GM21423 (cell line): Measurements from ENCODE around the gene SDCCAG8.
"Not testable (repeated sequence)": the region's sequence is repeated elsewhere in the genome, so short reads cannot be mapped to it uniquely, and the experiment has no call there.

Experiments used
- ATAC-seq: cut with Tn5 transposase; IDR thresholded peaks from one replicate; pipeline ENCODE4 v1.9.1; 2021; ENCODE audit warnings: mild to moderate bottlenecking, moderate library complexity; ENCODE audit not compliant: unreplicated experiment

Gene SDCCAG8

GRCh38 chr1:243323491-243323890 lies 67.7 kb downstream of the SDCCAG8 start:
- no peak for ATAC-seq

GRCh38 chr1:243325305-243325890 lies 69.6 kb downstream of the SDCCAG8 start:
- ATAC-seq, result no peak

- ATAC-seq, result no peak
Observed at GRCh38 chr1:243332440-243332839, 76.6 kb downstream of the SDCCAG8 start.

DNA sequence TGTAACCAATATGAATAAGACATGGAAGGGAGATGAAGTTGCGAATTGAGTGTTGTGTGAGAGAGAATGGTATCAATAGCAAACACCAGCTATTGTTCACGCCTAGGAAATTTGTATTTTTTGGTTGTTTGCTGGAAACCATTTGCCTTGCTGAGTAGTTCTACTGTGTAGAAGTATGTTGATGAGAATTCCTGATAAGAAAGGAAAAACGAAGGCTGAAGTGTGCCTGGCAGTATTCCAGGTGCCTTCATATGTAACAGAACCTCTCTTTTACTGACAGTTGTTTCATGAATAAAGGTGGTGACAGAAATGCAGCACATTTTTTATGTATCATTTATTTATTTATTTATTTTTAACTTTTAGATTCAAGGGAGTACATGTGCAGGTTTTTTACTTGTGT lies 79.5 kb downstream of the SDCCAG8 start:
- no peak for ATAC-seq

GRCh38 chr1:243336163-243336562 lies 80.3 kb downstream of the SDCCAG8 start:
- no peak for ATAC-seq

DNA sequence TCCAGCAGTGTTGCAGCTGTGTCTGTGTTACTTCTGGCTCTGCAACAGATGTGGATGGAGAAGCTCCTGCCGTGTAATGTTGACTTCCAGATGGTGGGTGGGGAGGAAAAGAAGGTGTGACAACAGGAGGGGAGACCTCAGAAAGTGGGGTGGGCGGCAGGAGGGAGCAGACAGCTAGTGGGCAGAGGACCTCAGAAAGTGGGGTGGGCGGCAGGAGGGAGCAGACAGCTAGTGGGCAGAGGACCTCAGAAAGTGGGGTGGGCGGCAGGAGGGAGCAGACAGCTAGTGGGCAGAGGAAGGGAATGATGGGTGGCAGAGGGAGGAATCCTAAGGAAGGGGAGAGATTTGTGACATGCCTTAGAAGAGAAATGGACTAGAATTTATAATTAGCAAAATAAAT lies 83.0 kb downstream of the SDCCAG8 start:
- not testable (repeated sequence) for ATAC-seq

DNA sequence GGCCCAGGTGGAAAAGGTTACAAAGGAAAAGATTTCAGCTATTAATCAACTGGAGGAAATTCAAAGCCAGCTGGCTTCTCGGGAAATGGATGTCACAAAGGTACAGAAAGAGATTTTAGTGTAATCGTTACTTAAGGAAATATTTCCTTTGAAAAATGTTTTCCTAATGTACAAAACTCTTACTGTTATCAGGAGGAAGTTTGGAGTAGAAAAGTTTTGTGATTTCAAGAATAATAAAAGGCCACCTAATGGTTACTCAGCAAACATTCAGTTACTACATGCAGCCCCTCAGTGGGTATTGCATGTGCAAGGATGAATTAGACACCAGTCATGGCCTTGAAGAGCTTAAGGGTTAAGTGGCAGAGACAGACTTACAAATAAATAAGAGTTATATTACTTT lies 85.2 kb downstream of the SDCCAG8 start:
- no peak for ATAC-seq

- ATAC-seq, result peak; percentile 51
Observed at GRCh38 chr1:243343970-243344937, 88.4 kb downstream of the SDCCAG8 start.

DNA sequence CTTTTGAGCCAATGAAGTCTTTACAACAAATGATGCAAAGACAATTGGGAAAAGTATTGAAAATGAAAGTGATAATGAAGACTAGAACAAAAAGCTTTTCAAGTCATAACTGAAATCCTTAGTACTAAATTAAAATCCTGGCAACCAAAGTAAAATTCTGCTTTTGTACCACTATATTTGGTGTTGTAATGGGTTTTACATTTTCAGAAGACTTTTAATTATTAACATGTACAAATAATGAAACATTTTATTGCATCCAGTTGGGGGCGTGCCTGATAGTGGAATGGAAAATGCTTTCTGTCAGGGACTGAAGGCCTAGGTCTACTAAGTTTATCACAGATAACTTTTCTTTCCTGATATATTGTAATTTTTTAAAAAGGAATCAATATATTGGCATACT lies 89.4 kb downstream of the SDCCAG8 start:
- ATAC-seq, result no peak

DNA sequence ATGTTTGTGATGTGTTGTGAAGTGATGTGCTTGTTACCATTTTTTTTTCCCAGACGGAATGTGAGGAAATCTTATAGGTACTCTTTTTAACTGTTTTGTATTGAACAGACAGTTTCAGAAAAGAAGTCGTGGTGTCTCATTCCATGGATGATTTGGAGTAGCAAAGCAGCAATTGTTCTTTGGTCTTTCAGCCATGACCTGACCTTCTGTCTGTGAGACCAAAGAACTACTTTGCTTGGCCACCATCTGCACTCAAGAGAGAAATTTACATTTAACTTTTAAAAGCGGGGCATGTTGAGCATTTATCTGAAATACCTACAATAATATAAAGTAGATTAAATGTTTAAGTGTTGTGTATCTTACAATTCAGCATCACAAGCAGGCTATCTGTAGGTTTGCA lies 90.2 kb downstream of the SDCCAG8 start:
- no peak for ATAC-seq

DNA sequence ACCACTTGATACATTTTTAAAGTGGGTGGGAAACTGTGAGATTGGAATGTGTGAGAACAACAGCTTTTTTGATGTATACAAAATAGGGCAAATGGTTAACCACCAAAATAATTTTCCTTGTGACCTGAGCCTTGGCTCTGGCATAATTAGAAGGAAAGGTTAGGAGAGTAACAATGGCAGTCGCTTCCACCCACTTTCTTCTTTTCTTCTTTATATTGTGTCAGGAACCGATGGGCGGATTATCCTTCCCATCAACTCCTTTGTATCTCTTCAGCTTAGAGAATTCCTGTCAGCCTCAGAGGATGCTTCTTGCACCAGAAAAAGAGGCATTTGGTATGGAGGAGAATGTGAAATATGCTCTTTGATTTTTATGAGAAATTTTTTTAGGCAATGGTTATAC lies 90.6 kb downstream of the SDCCAG8 start:
- no peak for ATAC-seq

GRCh38 chr1:243348331-243348730 lies 92.5 kb downstream of the SDCCAG8 start:
- no peak for ATAC-seq

DNA sequence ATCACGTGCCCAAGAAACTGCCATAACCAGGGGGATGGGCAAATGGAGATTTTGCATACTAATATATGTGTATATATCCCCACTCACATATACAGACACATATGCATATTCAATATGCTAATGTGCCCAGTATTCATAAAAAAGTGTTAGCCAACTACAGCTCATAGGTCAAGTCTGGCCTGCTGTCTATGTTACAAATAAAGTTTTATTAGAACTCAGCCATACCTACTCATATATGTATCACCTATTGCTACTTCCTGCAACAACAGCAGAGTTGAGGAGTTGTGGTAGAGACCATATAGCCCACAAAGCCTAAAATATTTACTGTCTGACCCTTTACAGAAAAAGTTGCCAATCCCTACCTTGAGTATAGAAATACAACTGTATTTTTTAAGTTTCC lies 93.3 kb downstream of the SDCCAG8 start:
- no peak for ATAC-seq

GRCh38 chr1:243351337-243351736 lies 95.5 kb downstream of the SDCCAG8 start:
- no peak for ATAC-seq

GRCh38 chr1:243354511-243355153 lies 98.8 kb downstream of the SDCCAG8 start:
- peak; percentile 72 for ATAC-seq

DNA sequence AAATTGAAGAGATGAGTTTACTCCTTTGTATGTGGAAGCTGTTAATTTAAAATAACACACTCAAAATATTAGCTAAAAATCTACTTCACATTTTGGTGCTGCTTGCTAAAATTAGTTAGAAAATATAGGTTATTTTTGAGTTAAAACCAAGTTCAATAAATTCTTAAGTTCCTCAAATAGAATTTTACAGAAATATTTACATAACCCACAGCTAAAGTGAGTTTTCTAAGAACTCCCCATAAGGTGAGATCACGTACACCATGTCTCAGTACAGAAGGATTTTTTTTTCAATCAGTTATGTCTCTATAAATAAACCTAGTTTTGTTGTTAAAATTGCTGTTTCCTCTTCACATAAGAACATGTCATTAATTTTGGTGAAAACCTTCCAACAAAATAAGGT lies 108.0 kb downstream of the SDCCAG8 start:
- no peak for ATAC-seq

DNA sequence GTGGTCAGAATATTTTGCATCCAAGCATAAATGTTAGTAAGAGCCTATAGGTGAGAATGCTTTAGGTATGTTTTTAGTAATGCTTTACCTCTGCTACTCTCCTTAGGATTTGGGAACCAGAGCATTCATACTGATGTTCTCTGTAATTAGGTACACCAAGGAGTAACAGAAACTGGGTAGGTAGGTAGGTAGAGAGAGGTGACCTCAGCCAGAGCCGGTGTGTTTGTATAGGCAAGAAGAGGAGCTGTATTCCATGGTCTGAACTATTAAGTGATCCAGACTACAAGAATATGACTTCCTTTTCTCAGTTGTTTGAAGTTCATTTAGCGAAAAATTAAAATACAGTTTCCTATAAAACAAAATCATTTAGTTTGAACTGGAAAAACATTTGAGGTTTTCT lies 108.5 kb downstream of the SDCCAG8 start:
- no peak for ATAC-seq

GRCh38 chr1:243364866-243365265 lies 109.0 kb downstream of the SDCCAG8 start:
- ATAC-seq, result no peak

DNA sequence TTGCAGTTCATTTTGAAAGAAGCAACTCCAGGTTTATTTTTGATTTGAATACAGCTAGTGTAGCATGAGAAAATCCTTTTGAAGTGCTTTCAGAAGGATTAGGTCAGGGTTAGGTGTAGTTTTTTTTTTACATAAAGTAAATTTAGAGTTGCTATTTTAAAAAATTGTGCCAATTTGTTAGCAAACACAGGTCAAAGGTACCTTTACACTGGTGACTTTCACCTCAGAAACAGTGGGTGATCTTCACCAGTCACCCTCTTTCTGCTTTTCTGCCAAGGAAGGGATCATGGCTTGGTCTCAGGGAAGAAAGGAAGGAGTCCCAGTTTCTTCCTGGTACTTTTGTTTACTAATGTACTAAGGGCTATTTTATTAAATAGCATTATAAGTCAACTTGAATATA lies 111.5 kb downstream of the SDCCAG8 start:
- no peak for ATAC-seq

- no peak for ATAC-seq
Observed at GRCh38 chr1:243374412-243374811, 118.6 kb downstream of the SDCCAG8 start.

DNA sequence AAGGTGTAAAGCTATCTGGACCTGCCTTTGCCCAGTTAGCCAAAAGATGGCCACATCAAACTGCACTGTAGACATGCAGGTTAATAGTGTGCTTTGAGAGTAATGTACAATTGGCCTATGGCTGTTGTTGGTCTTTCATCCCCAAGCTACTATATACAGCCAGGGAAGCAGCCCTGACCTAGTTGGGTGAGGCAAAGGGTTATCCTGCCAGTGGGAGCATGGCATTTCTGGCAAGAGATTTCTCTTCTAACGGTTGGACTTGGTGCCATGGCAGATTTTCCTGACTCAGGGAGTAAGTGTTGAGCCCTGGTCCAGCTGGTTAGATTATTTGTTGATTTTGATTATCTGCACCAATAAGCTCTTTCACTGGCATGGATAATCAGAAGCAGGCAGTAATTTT lies 119.8 kb downstream of the SDCCAG8 start:
- no peak for ATAC-seq

- ATAC-seq, result no peak
Observed at GRCh38 chr1:243378669-243379068, 122.8 kb downstream of the SDCCAG8 start.
